Activated CD4-positive, alpha-beta T cell treated with anti-CD3 and anti-CD28 coated beads, Interleukin-2, Interleukin-4, amounts not matched to agents 100 ng/mL and 50 ng/mL, durations not matched to agents 16 hours and 8 hours (primary cell): ENCODE data around the gene HMGCLL1.

Experiments
- DNase-seq: peaks from one replicate; pipeline ENCODE4 v3.0.0-alpha.2; 2020; ENCODE audit warnings: low spot score

HMGCLL1 gene

GRCh38 chr6:55578537-55579363, at the start of gene HMGCLL1:
Gene HMGCLL1 (minus strand): TSS chr6:55579192. CDS start chr6:55579055, 137 bp downstream.
- DNase-seq: no peak

- DNase-seq: no peak
These were observed 43.0 kb upstream of the HMGCLL1 start for GRCh38 chr6:55621993-55622392.

- DNase-seq: no peak
These were observed 42.3 kb upstream of the HMGCLL1 start for GRCh38 chr6:55621244-55621643.

DNA sequence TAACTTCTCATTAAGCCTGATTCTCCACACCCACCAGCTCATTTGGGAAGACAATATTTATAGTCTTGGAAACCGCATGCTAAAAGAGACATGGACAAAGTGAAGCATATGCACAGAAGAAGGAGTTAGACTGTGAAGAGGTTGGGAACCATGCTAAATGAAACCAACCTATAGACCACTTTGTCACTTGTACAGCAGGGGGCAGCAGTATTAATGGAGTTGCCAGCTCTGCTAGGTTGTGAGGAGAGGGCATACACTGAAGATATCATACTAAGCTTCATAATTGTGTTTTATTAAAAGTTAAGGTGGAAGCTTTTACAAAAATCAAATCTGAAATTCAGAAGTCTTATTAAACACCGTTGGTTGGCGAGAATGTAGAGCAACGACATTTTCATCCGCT, 38.3 kb upstream of the HMGCLL1 start:
- peak; percentile 29 for DNase-seq

- DNase-seq: no peak
These were observed 25.0 kb upstream of the HMGCLL1 start for GRCh38 chr6:55604021-55604420.

DNA sequence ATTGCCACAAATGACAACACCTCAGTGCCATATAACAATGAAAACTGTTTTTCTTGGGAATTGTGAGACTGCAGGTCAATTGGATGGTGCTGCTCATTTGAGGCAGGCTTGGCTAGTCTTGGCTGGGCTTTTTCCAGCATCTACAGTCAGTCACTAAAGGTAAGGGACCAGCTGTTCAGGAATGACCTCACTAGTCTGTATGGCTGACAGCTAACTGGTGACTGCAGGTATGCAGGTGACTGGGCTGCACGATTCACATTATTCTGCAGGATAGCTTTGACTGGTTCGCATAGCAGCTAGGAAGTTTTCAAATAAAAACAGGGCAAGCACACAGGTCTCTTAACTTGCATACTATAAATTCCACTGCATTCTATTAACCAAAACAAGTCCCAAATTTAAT, 22.1 kb upstream of the HMGCLL1 start:
- DNase-seq: no peak

- DNase-seq: no peak
These were observed 15.4 kb upstream of the HMGCLL1 start for GRCh38 chr6:55594442-55594841.

DNA sequence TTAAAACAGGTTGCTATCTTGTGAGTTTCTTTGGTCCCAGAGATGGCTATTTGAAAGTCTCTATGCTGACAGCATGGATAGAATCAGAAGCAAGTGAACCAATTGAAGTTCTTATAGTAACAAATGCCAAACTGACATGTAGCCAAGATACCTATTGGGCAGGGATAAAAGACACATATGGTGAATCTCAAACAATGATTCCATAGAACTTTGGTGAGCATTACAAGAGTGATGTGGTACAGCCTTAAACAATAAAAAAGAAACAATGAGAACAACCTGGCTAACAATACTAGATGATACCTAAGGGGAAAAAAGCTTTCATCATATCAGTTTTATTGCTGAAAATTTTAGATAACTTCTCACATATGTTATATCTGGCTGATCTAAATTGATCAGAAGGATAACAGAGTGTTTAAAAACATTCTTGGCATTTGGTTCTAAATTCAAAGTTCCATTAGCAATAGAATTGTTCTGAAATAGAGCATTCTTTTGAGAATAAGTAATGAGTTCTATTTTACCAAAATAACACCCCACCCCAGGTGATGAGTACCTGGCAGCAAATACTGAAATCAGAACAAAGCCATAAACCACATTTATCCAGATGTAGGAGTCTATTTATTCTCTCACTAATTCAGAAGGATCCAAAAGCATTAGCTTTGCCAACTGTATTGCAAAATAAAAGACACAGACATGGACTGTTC, 5.8 kb upstream of the HMGCLL1 start:
- DNase-seq: no peak

- no peak for DNase-seq
These were observed 2.2 kb downstream of the HMGCLL1 start for GRCh38 chr6:55576811-55577210.

DNA sequence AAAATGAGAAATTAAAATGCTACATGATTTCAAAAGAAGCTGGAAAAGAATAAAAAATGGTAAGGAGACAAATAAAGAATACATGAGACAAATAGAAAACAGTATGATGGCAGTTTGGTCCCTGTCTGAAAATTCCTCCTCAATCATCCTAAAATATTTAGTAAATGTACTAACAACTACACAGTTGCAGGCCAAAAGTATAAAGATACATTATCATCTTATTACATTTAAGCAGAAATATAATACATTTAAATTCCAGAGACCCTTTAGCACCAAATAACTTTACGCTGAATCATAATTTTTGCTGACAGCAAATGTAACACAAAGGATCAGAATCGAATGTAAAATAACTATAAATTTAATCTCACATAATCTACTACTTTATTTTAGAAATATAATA, 4.4 kb downstream of the HMGCLL1 start:
- no peak for DNase-seq

GRCh38 chr6:55569638-55570037, 9.4 kb downstream of the HMGCLL1 start:
- no peak for DNase-seq

- no peak for DNase-seq
These were observed 10.1 kb downstream of the HMGCLL1 start for GRCh38 chr6:55568808-55569439.

DNA sequence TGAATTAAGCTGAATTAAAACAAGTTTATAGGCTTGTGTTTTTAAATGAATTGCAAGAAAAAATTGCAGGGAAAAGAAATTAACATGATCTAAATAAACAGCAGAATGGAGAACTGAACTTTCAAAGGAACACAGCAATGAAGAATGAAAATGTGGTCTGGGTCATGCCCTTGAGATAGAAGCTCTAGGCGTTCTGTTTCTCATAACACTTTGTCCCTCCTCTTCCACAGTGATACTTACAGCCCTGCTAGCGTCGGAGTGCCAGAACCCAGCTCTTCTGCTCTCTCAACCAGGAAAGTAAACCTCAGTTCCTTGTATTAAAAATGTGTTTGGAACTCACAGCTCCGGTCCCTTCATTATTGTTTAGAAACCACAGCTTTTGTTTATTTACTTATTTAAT, 11.4 kb downstream of the HMGCLL1 start:
- DNase-seq: no peak

DNA sequence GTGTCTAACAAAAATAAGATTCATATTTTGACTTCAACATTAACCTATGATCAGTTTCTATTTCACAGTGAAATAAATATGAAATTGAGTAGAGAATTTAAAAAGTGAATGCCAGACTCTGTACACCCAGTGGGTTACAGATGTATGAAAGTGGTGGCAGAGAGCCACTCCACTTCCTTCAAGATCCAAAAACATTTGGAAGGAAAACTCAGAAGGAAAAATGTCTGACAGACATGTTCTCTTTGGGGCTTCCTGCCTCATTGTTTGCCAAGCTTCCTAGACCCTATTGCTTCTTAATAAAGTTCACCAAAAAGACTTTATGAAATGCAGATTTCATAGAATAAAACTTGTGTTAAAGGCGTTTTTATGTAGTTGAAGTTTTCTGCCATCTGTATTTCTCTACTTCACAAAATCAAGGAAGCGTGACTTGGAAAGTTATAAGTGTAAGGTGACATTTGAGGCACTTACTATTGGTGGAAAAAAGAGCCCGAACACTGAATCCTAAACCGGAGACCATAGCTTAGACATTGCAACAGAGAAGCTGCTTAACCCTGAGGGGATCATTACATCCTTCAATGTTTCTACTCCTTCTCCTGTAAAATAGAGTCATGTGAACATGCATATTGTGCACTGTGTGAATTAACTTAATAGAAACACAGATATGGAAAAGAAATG, 12.8 kb downstream of the HMGCLL1 start:
- DNase-seq: no peak

GRCh38 chr6:55562318-55562717, 16.7 kb downstream of the HMGCLL1 start:
- no peak for DNase-seq

- DNase-seq: no peak
These were observed 18.6 kb downstream of the HMGCLL1 start for GRCh38 chr6:55560290-55560885.

GRCh38 chr6:55557146-55557545, 21.8 kb downstream of the HMGCLL1 start:
- no peak for DNase-seq

GRCh38 chr6:55545791-55546190, 33.2 kb downstream of the HMGCLL1 start:
- DNase-seq: no peak

- DNase-seq: no peak
These were observed 35.2 kb downstream of the HMGCLL1 start for GRCh38 chr6:55543633-55544309.

GRCh38 chr6:55541024-55541423, 38.0 kb downstream of the HMGCLL1 start:
- DNase-seq: no peak

GRCh38 chr6:55536391-55536956, 42.5 kb downstream of the HMGCLL1 start:
- no peak for DNase-seq
